GM18858 (cell line): Measurements from ENCODE around the gene KLK2.

ENCODE experiments used
- ATAC-seq: cut with Tn5 transposase; IDR thresholded peaks from one replicate; pipeline ENCODE4 v1.9.1; 2021; ENCODE audit not compliant: unreplicated experiment

KLK2 gene

DNA sequence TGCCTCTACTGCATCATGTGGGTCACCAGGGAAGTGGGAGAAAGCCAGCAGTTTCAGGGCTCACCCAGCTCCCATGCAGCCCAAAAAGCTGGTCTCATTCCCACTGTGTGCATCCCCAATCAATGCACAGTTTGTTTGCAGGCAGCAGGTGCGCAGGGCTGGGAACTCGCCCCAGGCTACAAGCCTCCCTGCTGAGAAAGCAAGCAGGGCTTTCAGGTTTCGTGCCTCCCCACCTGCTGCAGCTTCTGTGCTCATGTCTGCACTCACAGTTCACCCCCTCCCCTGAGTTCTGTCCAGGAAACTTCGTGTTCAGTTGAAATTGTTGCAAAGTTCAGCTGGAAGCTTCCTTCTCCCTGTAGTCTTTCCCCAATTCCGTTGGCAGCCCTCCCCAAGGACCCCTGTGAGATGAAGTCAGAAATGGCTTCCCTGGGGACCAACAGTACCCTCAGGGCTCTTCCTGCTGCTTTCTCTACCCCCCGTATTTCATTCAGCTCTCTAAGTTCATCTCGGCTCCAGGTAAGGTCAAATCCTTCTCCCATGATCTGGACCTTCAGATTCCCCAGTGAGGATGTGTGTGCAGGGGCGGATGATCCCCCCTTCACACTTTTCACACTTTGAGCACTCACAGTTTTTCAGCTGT lies 28.8 kb upstream of the KLK2 start:
- ATAC-seq, result no peak

- ATAC-seq, result no peak
Observed at GRCh38 chr19:50850738-50851137, 22.5 kb upstream of the KLK2 start.

- ATAC-seq, result no peak
Observed at GRCh38 chr19:50851620-50852019, 21.6 kb upstream of the KLK2 start.

DNA sequence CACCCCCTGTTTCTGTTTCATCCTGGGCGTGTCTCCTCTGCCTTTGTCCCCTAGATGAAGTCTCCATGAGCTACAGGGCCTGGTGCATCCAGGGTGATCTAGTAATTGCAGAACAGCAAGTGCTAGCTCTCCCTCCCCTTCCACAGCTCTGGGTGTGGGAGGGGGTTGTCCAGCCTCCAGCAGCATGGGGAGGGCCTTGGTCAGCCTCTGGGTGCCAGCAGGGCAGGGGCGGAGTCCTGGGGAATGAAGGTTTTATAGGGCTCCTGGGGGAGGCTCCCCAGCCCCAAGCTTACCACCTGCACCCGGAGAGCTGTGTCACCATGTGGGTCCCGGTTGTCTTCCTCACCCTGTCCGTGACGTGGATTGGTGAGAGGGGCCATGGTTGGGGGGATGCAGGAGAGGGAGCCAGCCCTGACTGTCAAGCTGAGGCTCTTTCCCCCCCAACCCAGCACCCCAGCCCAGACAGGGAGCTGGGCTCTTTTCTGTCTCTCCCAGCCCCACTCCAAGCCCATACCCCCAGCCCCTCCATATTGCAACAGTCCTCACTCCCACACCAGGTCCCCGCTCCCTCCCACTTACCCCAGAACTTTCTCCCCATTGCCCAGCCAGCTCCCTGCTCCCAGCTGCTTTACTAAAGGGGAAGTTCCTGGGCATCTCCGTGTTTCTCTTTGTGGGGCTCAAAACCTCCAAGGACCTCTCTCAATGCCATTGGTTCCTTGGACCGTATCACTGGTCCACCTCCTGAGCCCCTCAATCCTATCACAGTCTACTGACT lies 18.4 kb upstream of the KLK2 start, which contains the start of gene KLK3:
KLK3 (plus strand) TSS at position 280 of the 775 bp plus-strand sequence; CDS start at position 321, 41 bp downstream.
- ATAC-seq, result no peak

DNA sequence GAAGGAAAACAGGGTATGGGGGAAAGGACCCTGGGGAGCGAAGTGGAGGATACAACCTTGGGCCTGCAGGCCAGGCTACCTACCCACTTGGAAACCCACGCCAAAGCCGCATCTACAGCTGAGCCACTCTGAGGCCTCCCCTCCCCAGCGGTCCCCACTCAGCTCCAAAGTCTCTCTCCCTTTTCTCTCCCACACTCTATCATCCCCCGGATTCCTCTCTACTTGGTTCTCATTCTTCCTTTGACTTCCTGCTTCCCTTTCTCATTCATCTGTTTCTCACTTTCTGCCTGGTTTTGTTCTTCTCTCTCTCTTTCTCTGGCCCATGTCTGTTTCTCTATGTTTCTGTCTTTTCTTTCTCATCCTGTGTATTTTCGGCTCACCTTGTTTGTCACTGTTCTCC lies 15.9 kb upstream of the KLK2 start:
- ATAC-seq, result no peak

DNA sequence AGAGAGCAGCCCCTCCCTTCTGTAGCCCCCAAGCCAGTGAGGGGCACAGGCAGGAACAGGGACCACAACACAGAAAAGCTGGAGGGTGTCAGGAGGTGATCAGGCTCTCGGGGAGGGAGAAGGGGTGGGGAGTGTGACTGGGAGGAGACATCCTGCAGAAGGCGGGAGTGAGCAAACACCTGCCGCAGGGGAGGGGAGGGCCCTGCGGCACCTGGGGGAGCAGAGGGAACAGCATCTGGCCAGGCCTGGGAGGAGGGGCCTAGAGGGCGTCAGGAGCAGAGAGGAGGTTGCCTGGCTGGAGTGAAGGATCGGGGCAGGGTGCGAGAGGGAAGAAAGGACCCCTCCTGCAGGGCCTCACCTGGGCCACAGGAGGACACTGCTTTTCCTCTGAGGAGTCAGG lies 14.4 kb upstream of the KLK2 start:
- no peak for ATAC-seq

GRCh38 chr19:50859849-50860248 lies 13.4 kb upstream of the KLK2 start:
- ATAC-seq, result no peak

GRCh38 chr19:50861010-50861409 lies 12.2 kb upstream of the KLK2 start:
- no peak for ATAC-seq

GRCh38 chr19:50861496-50862286 lies 11.5 kb upstream of the KLK2 start:
- ATAC-seq, result no peak

DNA sequence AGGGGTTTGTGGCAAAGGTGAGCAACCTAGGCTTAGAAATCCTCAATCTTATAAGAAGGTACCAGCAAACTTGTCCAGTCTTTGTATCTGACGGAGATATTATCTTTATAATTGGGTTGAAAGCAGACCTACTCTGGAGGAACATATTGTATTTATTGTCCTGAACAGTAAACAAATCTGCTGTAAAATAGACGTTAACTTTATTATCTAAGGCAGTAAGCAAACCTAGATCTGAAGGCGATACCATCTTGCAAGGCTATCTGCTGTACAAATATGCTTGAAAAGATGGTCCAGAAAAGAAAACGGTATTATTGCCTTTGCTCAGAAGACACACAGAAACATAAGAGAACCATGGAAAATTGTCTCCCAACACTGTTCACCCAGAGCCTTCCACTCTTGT lies 3.8 kb upstream of the KLK2 start:
- ATAC-seq, result no peak

DNA sequence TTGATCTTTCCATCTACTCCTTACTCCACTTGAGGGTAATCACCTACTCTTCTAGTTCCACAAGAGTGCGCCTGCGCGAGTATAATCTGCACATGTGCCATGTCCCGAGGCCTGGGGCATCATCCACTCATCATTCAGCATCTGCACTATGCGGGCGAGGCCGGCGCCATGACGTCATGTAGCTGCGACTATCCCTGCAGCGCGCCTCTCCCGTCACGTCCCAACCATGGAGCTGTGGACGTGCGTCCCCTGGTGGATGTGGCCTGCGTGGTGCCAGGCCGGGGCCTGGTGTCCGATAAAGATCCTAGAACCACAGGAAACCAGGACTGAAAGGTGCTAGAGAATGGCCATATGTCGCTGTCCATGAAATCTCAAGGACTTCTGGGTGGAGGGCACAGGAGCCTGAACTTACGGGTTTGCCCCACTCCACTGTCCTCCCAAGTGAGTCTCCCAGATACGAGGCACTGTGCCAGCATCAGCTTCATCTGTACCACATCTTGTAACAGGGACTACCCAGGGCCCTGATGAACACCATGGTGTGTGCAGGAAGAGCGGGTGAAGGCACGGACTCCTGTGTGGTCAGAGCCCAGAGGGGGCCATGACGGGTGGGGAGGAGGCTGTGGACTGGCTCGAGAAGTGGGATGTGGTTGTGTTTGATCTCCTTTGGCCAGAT lies 2.7 kb upstream of the KLK2 start:
- ATAC-seq, result no peak

DNA sequence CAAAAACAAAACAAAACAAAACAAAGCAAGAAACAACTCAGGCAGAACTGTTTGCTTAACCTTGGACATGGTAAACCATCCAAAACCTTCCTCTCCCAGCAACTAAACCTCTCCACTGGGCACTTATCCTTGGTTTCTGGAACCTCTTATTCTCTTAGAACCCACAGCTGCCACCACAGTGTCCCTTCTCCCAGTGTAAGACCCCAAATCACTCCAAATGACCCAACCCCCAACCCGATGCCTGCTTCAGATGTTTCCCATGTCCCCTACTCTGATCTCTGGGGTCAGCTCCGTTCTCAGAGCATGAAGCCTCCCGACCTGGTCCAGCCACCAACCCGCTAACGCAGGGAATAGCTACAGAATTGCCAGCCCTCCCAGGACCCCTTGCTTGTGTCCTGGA lies 972 bp downstream of the KLK2 start:
- ATAC-seq, result no peak

DNA sequence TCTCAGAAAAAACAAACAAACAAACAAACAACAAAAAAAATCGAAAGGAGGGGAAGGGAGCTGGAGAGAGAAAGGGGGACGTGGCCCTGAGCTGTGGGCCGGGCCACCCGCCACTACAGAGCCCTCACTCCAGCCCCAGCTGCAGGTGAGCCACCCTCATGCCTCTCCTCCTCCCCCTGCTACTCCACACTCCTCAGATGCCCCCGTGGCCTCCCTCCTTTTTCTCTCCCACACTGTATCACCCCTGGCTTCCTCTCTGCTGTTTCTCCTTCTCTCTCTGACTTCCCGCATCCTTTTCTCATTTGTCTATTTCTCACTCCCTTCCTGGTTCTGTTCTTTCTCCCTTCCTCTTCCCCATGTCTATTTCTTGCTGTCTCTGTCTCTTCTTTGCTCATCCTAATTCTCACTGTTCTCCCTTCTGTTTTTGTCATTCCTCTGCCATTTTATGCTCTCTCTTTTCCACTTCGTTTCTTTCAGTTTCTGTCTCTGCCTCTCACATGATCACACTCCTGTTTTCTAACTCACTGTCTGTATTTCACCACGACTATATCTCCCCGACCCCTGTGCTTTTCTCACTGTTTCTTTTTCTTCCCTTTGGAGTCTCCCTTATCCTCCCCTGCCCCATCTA lies 2.7 kb downstream of the KLK2 start:
- ATAC-seq, result no peak

GRCh38 chr19:50876456-50876855 lies 3.2 kb downstream of the KLK2 start:
- no peak for ATAC-seq

GRCh38 chr19:50877338-50877737 lies 4.1 kb downstream of the KLK2 start:
- ATAC-seq, result no peak

GRCh38 chr19:50878851-50879250 lies 5.6 kb downstream of the KLK2 start:
- ATAC-seq, result no peak

DNA sequence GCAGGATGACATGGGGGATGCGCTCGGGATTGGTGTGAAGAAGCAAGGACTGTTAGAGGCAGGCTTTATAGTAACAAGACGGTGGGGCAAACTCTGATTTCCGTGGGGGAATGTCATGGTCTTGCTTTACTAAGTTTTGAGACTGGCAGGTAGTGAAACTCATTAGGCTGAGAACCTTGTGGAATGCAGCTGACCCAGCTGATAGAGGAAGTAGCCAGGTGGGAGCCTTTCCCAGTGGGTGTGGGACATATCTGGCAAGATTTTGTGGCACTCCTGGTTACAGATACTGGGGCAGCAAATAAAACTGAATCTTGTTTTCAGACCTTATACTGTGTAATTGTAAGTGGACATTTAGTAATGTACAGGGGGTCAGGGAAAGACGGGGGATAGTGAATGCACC lies 7.0 kb downstream of the KLK2 start:
- no peak for ATAC-seq

DNA sequence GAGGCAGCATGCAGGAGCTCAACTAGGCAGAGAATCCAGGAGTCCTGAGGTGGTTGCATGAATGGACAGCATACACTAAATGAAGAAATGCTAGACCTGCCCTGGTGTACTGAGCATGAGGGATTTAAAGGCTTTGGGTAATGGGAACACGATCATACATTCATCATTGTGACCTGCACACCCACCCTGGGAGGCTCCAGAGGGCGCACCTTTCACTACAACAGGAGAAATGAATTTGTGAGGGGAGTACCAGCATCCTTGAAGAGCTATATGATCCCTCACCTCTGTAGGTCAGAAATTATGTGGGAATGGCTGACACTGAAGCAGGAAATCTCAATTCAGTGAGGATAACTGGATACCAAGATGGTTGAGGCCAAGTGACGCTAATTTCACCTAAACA lies 8.9 kb downstream of the KLK2 start:
- ATAC-seq, result no peak

- ATAC-seq, result no peak
Observed at GRCh38 chr19:50889638-50890037, 16.4 kb downstream of the KLK2 start.

GRCh38 chr19:50890422-50891252 lies 17.4 kb downstream of the KLK2 start:
- ATAC-seq, result no peak
